Immature natural killer cell (primary cell): Measurements from ENCODE around the gene CEBPG. TPM values are rescaled to one million over a fixed set of nuclear protein-coding genes. Genes with fewer than 3 reads are reported as not detected.

ENCODE experiments used
- DNase-seq, 3 donors: peaks; one replicate each; pipeline ENCODE4 v3.0.0; 2022; ENCODE audit warnings: mixed read lengths in 1 of 3
- H3K27ac Mint-ChIP-seq, 6 donors: one replicate each; pipeline ENCODE4 v1.8.0; 2020; ENCODE audit warnings: mixed read lengths in 6 of 6, mild to moderate bottlenecking in 5 of 6, inconsistent platforms in 4 of 6, moderate library complexity in 3 of 6
- H3K27me3 Mint-ChIP-seq, 3 donors: one replicate each; pipeline ENCODE4 v1.8.0; 2020 to 2021; ENCODE audit warnings: low read depth in 3 of 3, mild to moderate bottlenecking in 3 of 3, mixed read lengths in 3 of 3, moderate library complexity in 3 of 3, inconsistent platforms in 1 of 3
- H3K36me3 Mint-ChIP-seq, 3 donors: one replicate each; pipeline ENCODE4 v1.8.0; 2020; ENCODE audit warnings: mixed read lengths in 3 of 3, inconsistent platforms in 2 of 3, mild to moderate bottlenecking in 2 of 3
- H3K4me1 Mint-ChIP-seq, 2 donors: one replicate each; pipeline ENCODE4 v1.8.0; 2020; ENCODE audit warnings: inconsistent platforms in 2 of 2, mild to moderate bottlenecking in 2 of 2, mixed read lengths in 2 of 2, moderate library complexity in 1 of 2
- H3K4me3 Mint-ChIP-seq, 5 donors: one replicate each; pipeline ENCODE4 v1.8.0; 2020; ENCODE audit warnings: mild to moderate bottlenecking in 5 of 5, mixed read lengths in 5 of 5, inconsistent platforms in 3 of 5, moderate library complexity in 3 of 5
- H3K9me3 Mint-ChIP-seq, 6 donors: one replicate each; pipeline ENCODE4 v1.8.0; 2020; ENCODE audit warnings: mild to moderate bottlenecking in 6 of 6, mixed read lengths in 6 of 6, inconsistent platforms in 4 of 6, moderate library complexity in 3 of 6
- polyA plus RNA-seq, 3 donors: library from polyadenylated mRNA; unstranded; fragments of 300-500 nt; fragmentation: Illumina TruSeq; gene quantifications; one replicate each; pipeline ENCODE4 v1.2.3, GENCODE V29; 2021

The CEBPG gene
- polyA plus RNA-seq, 3 donors from 2014 or later, result 7.4 to 14.8 (median 12.3) TPM

DNA sequence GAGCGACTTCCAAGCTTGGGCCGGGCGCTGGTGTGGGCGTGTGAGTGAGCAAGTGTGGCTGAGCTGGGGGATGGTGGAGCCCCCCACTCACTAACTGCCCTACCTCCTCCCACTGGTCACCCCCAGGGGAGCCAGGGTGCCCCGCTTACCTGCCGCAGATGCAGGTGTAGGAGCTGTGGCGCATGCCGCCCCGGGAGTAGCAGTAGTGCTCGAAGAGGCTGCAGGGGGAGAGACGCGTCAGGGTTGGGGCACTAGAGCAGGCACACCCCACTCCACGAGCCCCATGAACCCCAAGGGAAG is 39.9 kb downstream of the CEBPG start:
- Mint-ChIP-seq H3K27ac (no peak overlapping the region), H3K9me3 (no peaks in the 10 kb centered on the region), H3K27me3 (peaks cover 0 to 2% (median 0%) of the 10 kb centered on the region in 3 donors), H3K4me3 (no peak overlapping the region), H3K36me3 (no peaks in the 10 kb centered on the region), H3K4me1 (peaks cover 6 to 9% of the 10 kb centered on the region in 2 donors)
- DNase-seq, result no peak

DNA sequence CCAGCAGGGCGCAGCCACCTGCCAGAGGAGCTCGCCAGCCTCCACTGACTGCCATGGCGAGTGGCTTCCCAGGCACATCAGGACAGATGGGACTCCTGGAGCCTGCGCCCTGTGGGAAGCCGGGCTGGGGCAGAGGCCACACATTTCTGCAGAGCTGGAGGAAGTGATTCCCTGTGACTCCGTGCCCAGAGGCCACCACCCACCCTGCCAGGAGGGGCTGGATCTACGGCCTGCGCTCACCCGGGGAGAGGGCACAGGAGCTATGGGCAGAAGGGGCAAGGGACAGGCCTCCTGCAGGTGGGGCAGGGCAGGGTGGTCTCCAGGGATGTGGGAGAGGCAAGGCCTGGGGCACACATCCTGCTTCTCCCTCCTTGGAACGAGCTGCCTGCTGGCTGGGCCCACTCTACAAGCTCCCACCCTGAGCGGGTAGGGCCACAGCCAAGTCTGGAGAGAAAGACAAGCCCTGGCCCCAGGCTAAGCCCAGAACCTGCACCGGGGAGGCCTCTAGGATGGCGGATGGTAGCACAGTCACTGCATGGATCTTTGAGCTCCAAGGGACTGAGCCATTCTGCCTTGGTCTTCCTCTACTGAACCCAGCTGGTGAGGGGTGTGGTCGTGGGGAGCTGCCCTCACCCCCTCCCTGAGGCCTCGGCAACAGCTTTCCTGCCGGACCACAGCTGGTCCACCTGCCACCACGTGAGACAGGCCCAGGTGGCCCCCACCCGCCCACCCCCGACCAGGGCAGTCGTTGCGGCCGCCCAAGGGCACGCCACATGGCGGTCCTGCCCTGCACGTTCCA is 40.6 kb downstream of the CEBPG start:
- Mint-ChIP-seq H3K27me3 (peaks cover 0 to 2% (median 0%) of the 10 kb centered on the region in 3 donors), H3K4me1 (peaks cover 6 to 9% of the 10 kb centered on the region in 2 donors), H3K4me3 (no peak overlapping the region), H3K36me3 (no peaks in the 10 kb centered on the region), H3K27ac (no peak overlapping the region), H3K9me3 (no peaks in the 10 kb centered on the region)
- DNase-seq, result no peak

- H3K27ac Mint-ChIP-seq, result no peak overlapping the region
- peaks cover 6 to 9% of the 10 kb centered on the region in 2 donors for H3K4me1 Mint-ChIP-seq
- no peak for DNase-seq
- no peaks in the 10 kb centered on the region for H3K9me3 Mint-ChIP-seq
- no peaks in the 10 kb centered on the region for H3K36me3 Mint-ChIP-seq
- H3K4me3 Mint-ChIP-seq, result no peak overlapping the region
- H3K27me3 Mint-ChIP-seq, result peaks cover 0 to 2% (median 0%) of the 10 kb centered on the region in 3 donors
These were observed 41.4 kb downstream of the CEBPG start for GRCh38 chr19:33414667-33415605.

DNA sequence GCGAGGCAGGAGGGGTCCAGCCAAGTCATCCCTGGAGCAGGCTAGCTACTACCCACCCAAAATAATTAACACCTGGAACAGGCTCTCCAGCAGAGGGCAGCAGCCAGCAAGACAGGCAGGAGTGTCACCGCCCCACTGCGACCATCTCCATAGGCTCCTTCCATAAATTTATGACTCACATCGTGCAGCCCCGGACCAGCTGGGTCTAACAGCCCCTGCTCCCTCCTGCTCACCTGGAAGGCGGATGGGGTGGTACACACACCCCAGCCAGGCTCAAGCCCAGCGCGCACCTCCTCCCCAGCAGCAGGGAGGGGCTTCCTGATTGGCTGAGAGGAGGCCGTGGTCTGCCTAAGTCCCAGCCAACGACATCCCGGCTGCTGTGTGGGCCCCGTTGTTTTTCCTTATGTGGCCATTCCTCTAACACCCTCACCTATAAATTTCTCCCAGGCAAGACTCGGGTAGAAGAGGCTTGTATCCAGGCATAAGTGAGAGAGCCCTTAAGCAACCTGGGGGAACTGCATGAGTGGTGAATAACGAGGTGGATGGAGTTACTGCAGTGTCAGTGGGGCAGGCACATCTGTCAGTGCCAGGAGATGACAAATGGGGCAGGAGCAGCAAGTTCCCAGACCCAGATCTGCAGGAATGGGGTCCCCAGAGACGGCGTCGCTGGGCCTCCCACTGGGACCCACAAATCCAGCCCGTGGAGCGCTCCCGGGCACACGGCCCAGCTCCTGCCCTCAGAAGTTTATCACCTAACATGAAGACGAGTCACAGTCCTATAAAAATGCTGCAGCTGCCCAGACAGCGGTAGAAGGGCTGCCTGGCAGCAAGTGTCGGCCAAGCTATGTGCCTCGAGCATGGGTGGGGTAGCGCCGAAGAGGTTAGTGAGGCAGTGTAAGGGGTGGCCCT is 43.1 kb downstream of the CEBPG start:
- no peaks in the 10 kb centered on the region for H3K9me3 Mint-ChIP-seq
- peaks cover 6 to 9% of the 10 kb centered on the region in 2 donors for H3K4me1 Mint-ChIP-seq
- H3K36me3 Mint-ChIP-seq, result no peaks in the 10 kb centered on the region
- H3K4me3 Mint-ChIP-seq, result peak overlapping the region; percentile 49 to 73 (median 59)
- H3K27ac Mint-ChIP-seq, result no peak overlapping the region
- DNase-seq, result peak; percentile 31 to 50 (median 35)
- peaks cover 0 to 2% (median 0%) of the 10 kb centered on the region in 3 donors for H3K27me3 Mint-ChIP-seq

DNA sequence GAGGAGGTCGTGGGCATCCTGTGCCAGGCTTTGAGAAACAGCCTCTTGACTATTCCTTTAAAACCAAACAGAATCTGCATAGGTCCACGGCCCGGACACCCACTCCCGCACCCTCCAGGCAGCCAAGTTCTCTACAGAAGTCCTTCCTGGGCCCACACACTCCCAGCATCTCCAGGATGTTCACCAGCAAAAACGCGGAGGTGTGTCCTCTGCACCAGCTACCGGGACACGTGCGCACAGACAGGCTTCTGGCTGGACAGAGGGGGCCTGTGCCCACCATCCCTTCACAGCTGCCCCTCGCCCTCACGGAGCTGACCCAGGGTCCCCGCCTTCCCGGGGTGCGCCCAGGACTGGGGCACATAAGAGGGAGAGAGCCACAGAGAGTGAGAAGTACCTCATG is 44.2 kb downstream of the CEBPG start:
- Mint-ChIP-seq H3K9me3 (no peaks in the 10 kb centered on the region), H3K27ac (no peak overlapping the region), H3K4me3 (no peak overlapping the region), H3K27me3 (peaks cover 0 to 2% (median 0%) of the 10 kb centered on the region in 3 donors), H3K36me3 (no peaks in the 10 kb centered on the region), H3K4me1 (peaks cover 6 to 9% of the 10 kb centered on the region in 2 donors)
- no peak for DNase-seq

DNA sequence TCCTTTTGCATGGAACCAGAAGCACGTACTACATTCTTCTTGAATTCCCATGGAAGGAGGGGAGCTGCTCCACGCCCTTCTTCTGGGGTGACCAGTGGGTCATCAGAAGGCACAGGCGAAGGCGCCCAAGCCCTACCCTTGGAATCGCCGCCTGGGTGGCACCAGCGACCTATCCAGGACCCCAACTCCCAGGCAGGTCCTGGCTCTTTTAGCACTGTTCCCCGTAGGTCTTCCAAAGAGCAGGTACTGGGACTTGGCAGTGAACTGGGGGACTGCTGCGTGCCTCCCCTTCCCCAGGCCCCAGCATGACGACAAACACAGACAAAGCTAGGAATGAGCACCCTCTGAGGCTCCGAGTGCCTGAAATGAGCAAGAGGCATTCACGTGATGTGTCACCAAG is 45.0 kb downstream of the CEBPG start:
- DNase-seq, result no peak
- Mint-ChIP-seq H3K4me3 (no peak overlapping the region), H3K36me3 (no peaks in the 10 kb centered on the region), H3K27me3 (peaks cover 0 to 2% (median 0%) of the 10 kb centered on the region in 3 donors), H3K27ac (no peak overlapping the region), H3K9me3 (no peaks in the 10 kb centered on the region), H3K4me1 (peaks cover 6 to 9% of the 10 kb centered on the region in 2 donors)

DNA sequence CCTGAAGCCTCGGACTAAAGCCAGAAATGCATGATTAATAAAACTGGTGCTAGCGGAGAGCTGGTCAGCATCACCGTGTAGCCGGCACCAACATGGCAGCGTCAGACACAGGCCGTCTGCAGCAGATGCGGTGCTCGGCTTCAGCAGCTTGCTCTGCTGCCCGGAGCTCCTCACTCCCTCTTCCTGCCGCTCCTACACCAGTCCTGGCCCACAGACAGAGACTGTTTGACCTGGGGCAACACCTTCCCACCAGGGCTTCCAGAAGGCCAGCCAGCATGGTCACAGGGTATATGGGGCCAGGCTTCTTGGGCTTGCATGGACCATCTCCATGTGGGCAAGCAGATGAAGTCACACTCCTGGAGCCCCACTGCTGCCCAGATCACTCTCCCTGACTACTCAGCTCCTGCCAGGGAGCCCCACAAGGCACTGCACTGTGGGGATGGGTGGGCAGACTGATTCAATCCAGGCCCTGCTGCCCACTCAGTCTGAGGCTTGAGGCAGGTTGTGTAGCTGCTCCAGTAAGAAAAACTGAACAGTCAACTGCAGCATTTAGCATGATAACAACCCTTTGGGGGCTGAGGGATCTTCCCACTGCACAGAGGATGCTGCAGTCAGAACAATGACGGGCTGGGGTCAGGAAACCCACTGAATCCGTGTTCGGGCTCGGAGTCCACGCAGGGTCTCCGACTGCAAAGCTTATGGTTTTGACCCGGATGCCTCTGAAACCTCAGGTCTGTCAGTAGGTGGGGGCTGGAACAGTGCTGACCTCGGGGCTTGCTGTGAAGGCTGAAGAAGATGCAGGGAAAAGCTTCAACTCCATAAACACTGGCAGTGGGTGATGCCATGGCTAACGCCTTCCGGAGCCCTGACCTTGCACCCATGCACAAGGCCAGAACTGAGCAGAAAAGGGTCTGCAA is 45.6 kb downstream of the CEBPG start:
- peaks cover 6 to 9% of the 10 kb centered on the region in 2 donors for H3K4me1 Mint-ChIP-seq
- no peak overlapping the region for H3K4me3 Mint-ChIP-seq
- H3K9me3 Mint-ChIP-seq, result no peaks in the 10 kb centered on the region
- H3K27me3 Mint-ChIP-seq, result peaks cover 0 to 2% (median 0%) of the 10 kb centered on the region in 3 donors
- H3K36me3 Mint-ChIP-seq, result no peaks in the 10 kb centered on the region
- no peak for DNase-seq
- no peak overlapping the region for H3K27ac Mint-ChIP-seq

GRCh38 chr19:33419788-33420130 is 46.2 kb downstream of the CEBPG start:
- Mint-ChIP-seq H3K27me3 (peaks cover 0 to 2% (median 0%) of the 10 kb centered on the region in 3 donors), H3K36me3 (no peaks in the 10 kb centered on the region), H3K27ac (no peak overlapping the region), H3K4me3 (no peak overlapping the region), H3K9me3 (no peaks in the 10 kb centered on the region), H3K4me1 (peaks cover 6 to 9% of the 10 kb centered on the region in 2 donors)
- DNase-seq, result no peak

GRCh38 chr19:33420821-33421220 is 47.3 kb downstream of the CEBPG start:
- no peak overlapping the region for H3K4me3 Mint-ChIP-seq
- H3K4me1 Mint-ChIP-seq, result peaks cover 6 to 9% of the 10 kb centered on the region in 2 donors
- no peak for DNase-seq
- no peaks in the 10 kb centered on the region for H3K36me3 Mint-ChIP-seq
- H3K27ac Mint-ChIP-seq, result no peak overlapping the region
- no peaks in the 10 kb centered on the region for H3K9me3 Mint-ChIP-seq
- H3K27me3 Mint-ChIP-seq, result peaks cover 0 to 2% (median 0%) of the 10 kb centered on the region in 3 donors

DNA sequence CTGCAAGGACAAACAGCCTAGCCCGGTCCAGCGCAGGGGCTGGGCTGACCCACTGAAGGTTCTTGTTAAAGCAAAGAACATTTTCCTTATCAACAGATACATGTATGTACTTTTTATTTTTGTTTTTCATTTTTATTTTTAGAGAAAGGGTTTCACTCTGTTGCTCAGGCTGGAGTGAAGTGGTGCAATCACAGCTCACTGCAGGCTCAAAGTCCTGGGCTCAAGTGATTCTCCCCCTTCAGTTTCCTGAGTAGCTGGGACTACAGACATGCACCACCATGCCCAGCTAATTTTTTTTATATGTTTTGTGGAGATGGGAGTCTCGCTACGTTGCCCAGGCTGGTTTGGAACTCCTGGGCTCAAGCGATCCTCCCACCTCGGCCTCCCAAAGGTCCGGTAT is 47.9 kb downstream of the CEBPG start:
- DNase-seq, result no peak
- no peak overlapping the region for H3K27ac Mint-ChIP-seq
- peaks cover 0 to under 1% (median 0%) of the 10 kb centered on the region in 3 donors for H3K27me3 Mint-ChIP-seq
- no peak overlapping the region for H3K4me3 Mint-ChIP-seq
- H3K9me3 Mint-ChIP-seq, result no peaks in the 10 kb centered on the region
- H3K36me3 Mint-ChIP-seq, result no peaks in the 10 kb centered on the region
- H3K4me1 Mint-ChIP-seq, result peaks cover 3 to 5% of the 10 kb centered on the region in 2 donors

DNA sequence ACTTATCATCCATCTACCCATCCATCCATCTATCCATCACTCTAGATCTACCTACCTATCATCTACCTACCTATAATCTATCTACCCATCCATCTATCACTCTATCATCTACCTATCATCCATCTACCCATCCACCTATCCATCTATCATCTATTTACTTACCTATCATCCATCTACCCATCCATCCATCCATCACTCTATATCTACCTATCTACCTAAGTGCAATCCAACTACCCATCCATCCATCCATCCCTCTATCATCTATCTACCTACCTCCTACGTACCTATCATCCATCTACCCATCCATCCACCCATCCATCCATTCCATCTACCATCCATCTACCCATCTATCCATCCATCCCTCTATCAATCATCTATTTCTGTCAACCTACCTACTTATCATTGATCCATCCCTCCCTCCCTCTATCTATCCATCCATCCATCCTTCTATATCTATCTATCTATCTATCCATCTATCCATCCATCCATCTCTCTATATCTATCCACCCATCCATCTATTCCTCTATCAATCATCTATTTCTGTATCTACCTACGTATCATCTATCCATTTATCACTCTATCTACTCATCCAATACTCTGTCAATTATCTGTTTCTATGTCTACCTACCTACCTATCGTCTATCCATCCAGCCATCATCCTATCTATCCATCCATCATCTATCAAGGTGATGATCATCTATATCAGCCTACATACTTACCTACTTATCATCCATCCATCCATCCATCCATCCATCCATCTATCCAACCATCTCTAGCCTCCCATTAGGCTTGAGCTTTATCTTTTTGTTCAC is 49.1 kb downstream of the CEBPG start:
- Mint-ChIP-seq H3K27me3 (no peaks in the 10 kb centered on the region), H3K27ac (no peak overlapping the region), H3K9me3 (no peaks in the 10 kb centered on the region), H3K36me3 (no peaks in the 10 kb centered on the region), H3K4me1 (no peaks in the 10 kb centered on the region), H3K4me3 (no peak overlapping the region)
- DNase-seq, result no peak

DNA sequence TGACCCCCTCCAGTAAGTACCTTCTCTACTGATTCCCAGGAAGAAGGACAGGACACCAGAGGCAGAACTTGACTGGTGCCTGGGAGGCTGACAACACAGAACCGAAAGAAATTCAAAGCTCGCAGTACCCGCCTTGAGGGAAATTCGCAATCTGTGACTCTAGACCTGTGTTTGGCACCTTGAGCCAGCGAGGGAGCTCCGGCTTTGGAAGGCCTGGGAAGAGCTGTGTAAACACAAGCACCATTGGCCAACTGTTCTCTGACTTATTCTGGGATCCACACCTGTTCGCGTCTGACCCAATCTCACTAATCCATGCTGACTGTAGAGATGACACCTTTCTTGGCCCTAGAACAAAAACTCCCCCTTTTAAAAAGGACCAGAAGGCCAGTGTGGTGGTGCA is 50.7 kb downstream of the CEBPG start:
- Mint-ChIP-seq H3K36me3 (no peaks in the 10 kb centered on the region), H3K4me3 (no peak overlapping the region), H3K27ac (no peak overlapping the region), H3K4me1 (no peaks in the 10 kb centered on the region), H3K27me3 (no peaks in the 10 kb centered on the region), H3K9me3 (no peaks in the 10 kb centered on the region)
- DNase-seq, result no peak
